ENCODE measurements around the gene GALNT10. TPM values are rescaled to one million over a fixed set of nuclear protein-coding genes. Genes with fewer than 3 reads are reported as not detected.

Gene GALNT10
- polyA plus RNA-seq, 3 donors = 6.2 to 14.5 (median 8.1) TPM

DNA sequence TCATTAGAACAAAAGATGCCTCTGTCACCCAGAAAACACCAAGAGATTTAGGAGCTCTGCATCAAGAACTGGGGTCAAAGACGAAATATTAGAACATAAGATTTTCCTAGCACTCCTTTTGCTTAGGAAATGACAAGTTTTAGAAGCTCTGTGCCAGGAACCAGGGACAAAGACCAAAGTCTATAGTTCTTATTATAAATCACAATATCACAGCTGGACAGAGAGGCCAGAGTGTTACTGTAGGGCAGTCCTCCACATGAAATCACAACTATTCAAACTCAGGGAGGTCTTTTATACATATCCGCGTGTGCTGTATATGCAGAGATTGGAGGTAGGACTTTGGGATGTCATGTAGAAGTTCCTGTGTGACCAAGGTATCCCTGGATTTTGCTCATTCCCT, 138.5 kb downstream of the GALNT10 start:
- WGBS, 3 donors = 91 to 98% (median 94%) methylated on average over 3 of the region's 3 CpGs
- no peak overlapping the region for H3K27ac ChIP-seq (ENCODE audit: low read depth, low read length)

- no peak overlapping the region for H3K27ac ChIP-seq (ENCODE audit: low read depth, low read length)
- 95 to 96% (median 96%) methylated on average over 14 of the region's 14 CpGs for WGBS, 3 donors
These were observed 139.0 kb downstream of the GALNT10 start for GRCh38 chr5:154329519-154330040.

GRCh38 chr5:154330097-154330667, 139.6 kb downstream of the GALNT10 start:
- 95 to 97% (median 97%) methylated on average over 3 of the region's 3 CpGs for WGBS, 3 donors
- H3K27ac ChIP-seq (ENCODE audit: low read depth, low read length) = no peak overlapping the region

- no peak overlapping the region for H3K27ac ChIP-seq (ENCODE audit: low read depth, low read length)
- 98 to 100% (median 99%) methylated on average over 2 of the region's 2 CpGs for WGBS, 3 donors
These were observed 140.7 kb downstream of the GALNT10 start for GRCh38 chr5:154331232-154331631.

DNA sequence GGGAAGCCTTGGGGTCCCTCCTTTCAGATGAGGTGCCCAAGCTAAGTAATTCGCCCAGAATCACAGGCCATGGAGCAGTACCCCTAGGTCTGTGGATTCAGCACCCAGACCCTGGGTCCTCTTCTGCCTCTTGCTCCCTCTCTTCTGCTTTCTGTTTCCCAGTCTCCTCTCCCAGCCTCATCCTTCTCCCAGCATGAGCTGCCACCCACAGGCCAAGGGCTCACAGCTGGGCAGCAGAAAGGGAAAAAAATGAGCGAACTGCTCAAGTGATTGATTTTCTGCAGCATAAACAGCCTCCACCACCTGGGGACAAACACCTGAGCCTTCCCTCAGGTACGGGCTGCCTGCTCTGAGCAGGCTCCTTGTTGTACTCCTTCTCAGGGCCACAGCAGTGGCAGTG, 141.4 kb downstream of the GALNT10 start:
- 46 to 97% (median 80%) methylated on average over 3 of the region's 3 CpGs for WGBS, 3 donors

DNA sequence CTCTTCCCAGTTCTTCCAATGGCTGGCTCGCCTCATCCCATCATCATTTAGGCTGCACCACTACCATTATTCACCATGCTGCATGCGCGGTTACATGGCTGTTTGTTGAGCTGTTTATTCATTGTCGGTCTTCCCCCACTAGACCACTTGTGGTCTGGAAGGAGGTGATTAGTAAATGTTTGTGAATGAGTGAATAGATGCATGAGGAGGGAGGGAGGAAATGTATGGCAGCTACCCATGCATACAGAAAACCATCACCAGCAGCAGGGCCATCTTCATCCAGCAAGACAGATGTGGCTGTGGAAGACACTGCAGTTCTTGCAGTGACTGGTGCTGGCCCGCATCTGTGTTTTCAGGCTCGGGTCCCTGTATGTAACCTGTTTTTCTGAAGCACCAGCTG, 141.9 kb downstream of the GALNT10 start:
- H3K27ac ChIP-seq (ENCODE audit: low read depth, low read length) = no peak overlapping the region
- 93 to 97% (median 96%) methylated on average over 6 of the region's 6 CpGs for WGBS, 3 donors

More for the DNA sequence above, 141.4 kb downstream of the GALNT10 start:
- no peak overlapping the region for H3K27ac ChIP-seq (ENCODE audit: low read depth, low read length)

GRCh38 chr5:154333016-154333415, 142.5 kb downstream of the GALNT10 start:
- no peak overlapping the region for H3K27ac ChIP-seq (ENCODE audit: low read depth, low read length)
- 96 to 99% (median 98%) methylated on average over 4 of the region's 4 CpGs for WGBS, 3 donors

- H3K27ac ChIP-seq (ENCODE audit: low read depth, low read length) = no peak overlapping the region
- WGBS, 3 donors = 72 to 91% (median 89%) methylated on average over 6 of the region's 6 CpGs
These were observed 144.0 kb downstream of the GALNT10 start for GRCh38 chr5:154334406-154335064.

- no peak overlapping the region for H3K27ac ChIP-seq (ENCODE audit: low read depth, low read length)
- WGBS, 3 donors = 86 to 92% (median 91%) methylated on average over 5 of the region's 5 CpGs
These were observed 144.5 kb downstream of the GALNT10 start for GRCh38 chr5:154335065-154335448.

- no peak overlapping the region for H3K27ac ChIP-seq (ENCODE audit: low read depth, low read length)
- 93 to 96% (median 94%) methylated on average over 6 of the region's 6 CpGs for WGBS, 3 donors
These were observed 151.1 kb downstream of the GALNT10 start for GRCh38 chr5:154341620-154342019.

DNA sequence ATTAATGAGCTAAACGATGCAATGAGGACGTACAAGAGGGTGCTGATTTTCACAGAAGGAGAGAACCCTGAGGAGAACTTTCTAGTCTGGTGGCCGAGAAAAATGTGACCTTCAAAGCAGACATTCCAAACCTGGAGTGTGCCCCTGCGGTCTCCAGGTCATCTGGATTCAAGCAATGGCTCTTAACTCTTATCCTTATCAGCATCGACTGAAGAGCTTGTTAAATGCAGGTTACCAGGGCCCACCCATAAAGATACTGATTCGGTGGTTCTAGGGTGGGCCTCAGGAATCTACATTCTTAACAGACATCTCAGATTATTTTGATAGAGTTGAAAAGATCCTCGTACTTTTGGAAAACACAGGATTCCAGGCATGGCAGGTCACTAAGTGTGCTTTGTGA, 151.7 kb downstream of the GALNT10 start:
- H3K27ac ChIP-seq (ENCODE audit: low read depth, low read length) = no peak overlapping the region
- 83 to 93% (median 91%) methylated on average over 7 of the region's 7 CpGs for WGBS, 3 donors

- WGBS, 3 donors = 89 to 94% (median 93%) methylated on average over 4 of the region's 4 CpGs
- no peak overlapping the region for H3K27ac ChIP-seq (ENCODE audit: low read depth, low read length)
These were observed 152.4 kb downstream of the GALNT10 start for GRCh38 chr5:154342963-154343362.

GRCh38 chr5:154344461-154344860, 153.9 kb downstream of the GALNT10 start:
- H3K27ac ChIP-seq (ENCODE audit: low read depth, low read length) = no peak overlapping the region
- WGBS, 3 donors = 93 to 96% (median 94%) methylated on average over 5 of the region's 5 CpGs

GRCh38 chr5:154345255-154345952, 154.9 kb downstream of the GALNT10 start:
- H3K27ac ChIP-seq (ENCODE audit: low read depth, low read length) = no peak overlapping the region
- 87 to 91% (median 91%) methylated on average over 5 of the region's 5 CpGs for WGBS, 3 donors

DNA sequence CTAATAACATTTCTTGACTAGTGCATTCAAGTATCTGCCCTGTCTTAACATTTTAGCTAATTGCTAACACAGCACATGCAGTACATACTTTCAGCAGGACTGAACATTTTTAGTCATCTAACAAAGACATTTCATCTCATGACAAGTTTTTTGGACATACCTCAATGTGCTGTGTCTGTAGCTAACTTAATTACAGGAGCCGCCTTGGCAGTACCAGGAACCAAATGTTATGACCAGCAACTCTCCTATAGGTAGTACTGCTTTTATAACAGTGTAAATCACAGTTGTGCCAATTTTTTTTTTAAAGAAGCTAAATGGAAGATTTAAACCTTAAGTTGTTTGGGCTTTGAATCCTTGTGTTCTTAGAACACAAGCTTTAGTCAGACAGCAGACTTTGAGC, 155.9 kb downstream of the GALNT10 start:
- H3K27ac ChIP-seq (ENCODE audit: low read depth, low read length) = no peak overlapping the region
- 96 to 98% (median 98%) methylated on average over 1 of the region's 1 CpG for WGBS, 3 donors

GRCh38 chr5:154349626-154350264, 159.2 kb downstream of the GALNT10 start:
- 90 to 97% (median 93%) methylated on average over 5 of the region's 5 CpGs for WGBS, 3 donors

DNA sequence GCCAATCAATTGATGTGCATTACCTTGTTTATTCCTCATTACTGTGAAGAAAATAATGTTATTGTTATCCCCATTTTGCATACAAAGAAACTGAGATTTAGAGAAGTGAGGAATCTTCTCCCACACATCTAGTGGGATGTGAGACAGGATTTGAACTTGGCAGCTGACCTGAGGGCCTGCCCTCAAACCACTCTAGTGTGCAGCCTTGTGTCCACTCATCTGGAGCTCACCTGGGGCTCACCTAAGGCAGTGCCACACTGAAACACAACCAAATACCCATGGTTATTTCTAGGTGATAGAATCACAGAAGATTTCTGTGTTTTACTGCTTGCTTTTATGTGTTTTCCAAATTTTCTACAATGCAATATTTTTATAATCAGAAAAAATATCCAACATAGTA, 160.6 kb downstream of the GALNT10 start:
- no peak overlapping the region for H3K27ac ChIP-seq (ENCODE audit: low read depth, low read length)

More at GRCh38 chr5:154349626-154350264, 159.2 kb downstream of the GALNT10 start:
- no peak overlapping the region for H3K27ac ChIP-seq (ENCODE audit: low read depth, low read length)

- WGBS, 3 donors = 92 to 96% (median 95%) methylated on average over 3 of the region's 3 CpGs
- no peak overlapping the region for H3K27ac ChIP-seq (ENCODE audit: low read depth, low read length)
These were observed 161.0 kb downstream of the GALNT10 start for GRCh38 chr5:154351566-154351965.

GRCh38 chr5:154352960-154353548, 162.5 kb downstream of the GALNT10 start:
- 72 to 94% (median 93%) methylated on average over 11 of the region's 11 CpGs for WGBS, 3 donors

More at GRCh38 chr5:154352960-154353548, 162.5 kb downstream of the GALNT10 start:
- no peak overlapping the region for H3K27ac ChIP-seq (ENCODE audit: low read depth, low read length)
